LNCaP clone FGC (cell line): Measurements from ENCODE around the gene RFX3.

Source experiments
- DNase-seq: peaks from one replicate; pipeline ENCODE4 v3.0.0-alpha.2; 2011; ENCODE audit warnings: low read depth
- H3K4me3 ChIP-seq: 2 replicates; pipeline ENCODE4 v1.5.1; 2011; ENCODE audit warnings: mild to moderate bottlenecking, low read depth, low read length, control low read depth
- TF ChIP-seq, protein P1 (sequence below): IDR thresholded peaks from 2 replicates; pipeline ENCODE4 v1.5.1; 2012; ENCODE audit warnings: mild to moderate bottlenecking; ENCODE audit not compliant: control insufficient read depth, insufficient read depth; ENCODE audit errors: extremely low read depth

The RFX3 gene

DNA sequence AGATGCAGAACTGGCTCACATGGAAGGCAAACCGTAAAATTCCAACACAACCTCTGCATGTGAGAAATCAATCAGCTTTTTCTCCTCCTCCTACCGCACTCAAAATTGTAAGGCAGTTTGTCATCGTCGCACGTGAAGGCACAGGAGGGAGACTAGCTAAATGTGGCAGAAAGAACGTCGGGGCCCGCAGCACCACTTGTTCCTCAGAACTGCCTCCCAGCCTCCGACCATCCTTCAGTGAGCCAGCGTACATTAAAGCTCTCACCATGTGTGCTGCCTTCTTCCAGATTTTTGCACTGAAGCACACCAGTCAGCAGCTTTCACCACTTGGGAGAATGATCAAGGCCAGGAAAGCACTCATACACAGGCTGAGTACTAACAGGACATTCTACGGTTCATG lies 105.9 kb downstream of the RFX3 start:
- H3K4me3 ChIP-seq: no peak overlapping the region
- TF ChIP-seq, protein P1, sequence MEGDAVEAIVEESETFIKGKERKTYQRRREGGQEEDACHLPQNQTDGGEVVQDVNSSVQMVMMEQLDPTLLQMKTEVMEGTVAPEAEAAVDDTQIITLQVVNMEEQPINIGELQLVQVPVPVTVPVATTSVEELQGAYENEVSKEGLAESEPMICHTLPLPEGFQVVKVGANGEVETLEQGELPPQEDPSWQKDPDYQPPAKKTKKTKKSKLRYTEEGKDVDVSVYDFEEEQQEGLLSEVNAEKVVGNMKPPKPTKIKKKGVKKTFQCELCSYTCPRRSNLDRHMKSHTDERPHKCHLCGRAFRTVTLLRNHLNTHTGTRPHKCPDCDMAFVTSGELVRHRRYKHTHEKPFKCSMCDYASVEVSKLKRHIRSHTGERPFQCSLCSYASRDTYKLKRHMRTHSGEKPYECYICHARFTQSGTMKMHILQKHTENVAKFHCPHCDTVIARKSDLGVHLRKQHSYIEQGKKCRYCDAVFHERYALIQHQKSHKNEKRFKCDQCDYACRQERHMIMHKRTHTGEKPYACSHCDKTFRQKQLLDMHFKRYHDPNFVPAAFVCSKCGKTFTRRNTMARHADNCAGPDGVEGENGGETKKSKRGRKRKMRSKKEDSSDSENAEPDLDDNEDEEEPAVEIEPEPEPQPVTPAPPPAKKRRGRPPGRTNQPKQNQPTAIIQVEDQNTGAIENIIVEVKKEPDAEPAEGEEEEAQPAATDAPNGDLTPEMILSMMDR: no peak
- no peak for DNase-seq

DNA sequence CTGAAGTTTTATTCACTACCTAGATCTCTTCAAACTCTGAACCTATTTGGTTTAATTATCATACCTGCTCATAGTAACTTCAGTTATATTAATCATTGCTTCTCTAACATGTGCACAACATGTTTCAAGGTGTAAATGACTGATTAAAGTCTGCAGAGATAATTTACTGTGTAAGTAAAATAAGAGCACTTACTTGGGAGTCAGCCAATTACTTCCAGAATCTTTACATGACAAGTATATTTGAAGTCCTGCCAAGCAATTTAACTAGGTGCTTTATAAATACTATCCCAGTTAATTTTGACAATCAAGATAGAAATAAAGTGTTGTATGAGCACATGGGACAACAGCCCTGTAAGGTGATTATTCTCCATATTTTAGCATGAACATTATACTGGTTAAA lies 109.9 kb downstream of the RFX3 start:
- H3K4me3 ChIP-seq: no peak overlapping the region
- TF ChIP-seq, protein P1: no peak
- DNase-seq: peak; percentile 30

DNA sequence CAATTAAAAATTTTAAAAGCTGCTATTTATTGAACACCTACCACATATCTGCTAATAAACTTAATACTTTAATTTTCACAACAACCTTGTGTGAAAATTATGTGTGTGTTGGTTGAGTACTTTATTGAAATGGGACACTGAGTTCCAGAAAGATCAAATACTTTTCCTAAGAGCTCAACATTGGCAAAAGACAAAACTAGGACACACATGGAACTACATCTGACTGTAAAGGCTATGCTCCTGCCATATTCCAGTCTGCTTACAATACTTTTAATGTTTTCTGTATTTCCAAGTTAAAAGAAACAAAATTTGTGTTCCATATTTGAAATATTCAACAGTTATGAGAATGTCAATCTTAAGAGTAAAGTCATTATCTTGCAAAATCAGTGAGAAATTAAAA lies 111.8 kb downstream of the RFX3 start:
- DNase-seq: no peak
- TF ChIP-seq, protein P1: no peak
- no peak overlapping the region for H3K4me3 ChIP-seq

DNA sequence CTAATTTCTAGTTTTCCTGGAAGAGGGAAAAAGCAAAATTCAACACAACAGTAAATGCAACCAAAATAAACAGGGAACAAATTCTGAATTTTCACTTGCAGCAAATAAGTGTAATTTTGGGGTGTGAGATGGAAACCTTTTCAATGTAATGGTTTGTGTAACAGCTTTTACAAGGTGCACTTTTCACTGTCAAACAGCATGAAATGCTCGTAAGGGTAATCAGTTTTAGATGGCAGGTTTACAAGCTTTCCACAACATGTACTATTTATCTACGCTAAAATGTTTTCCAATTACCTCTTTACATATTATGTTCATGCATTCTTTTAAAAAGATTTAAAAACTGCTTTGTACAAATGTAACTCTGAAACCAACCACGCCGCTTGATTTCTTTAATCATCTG lies 115.3 kb downstream of the RFX3 start:
- no peak overlapping the region for H3K4me3 ChIP-seq
- DNase-seq: no peak
- TF ChIP-seq, protein P1: no peak

DNA sequence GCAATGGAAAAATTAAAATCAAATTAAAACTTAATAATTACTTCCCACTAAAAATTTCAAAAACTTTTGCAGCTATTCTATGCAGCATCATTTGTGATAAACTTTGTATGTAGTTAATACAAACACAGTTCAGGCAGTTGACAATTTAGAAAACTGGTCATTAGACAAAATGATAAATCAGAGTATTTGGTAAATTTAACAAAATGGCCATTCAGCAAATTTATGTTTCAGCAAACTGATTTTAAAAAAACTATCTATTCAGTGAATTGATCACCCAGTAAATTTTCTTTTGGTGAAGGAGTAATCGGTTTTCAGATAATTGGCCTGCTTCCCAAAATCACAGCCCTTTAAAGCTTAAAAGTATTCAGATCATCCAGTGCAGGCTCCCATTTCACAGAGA lies 116.3 kb downstream of the RFX3 start:
- no peak for DNase-seq
- TF ChIP-seq, protein P1: no peak
- no peak overlapping the region for H3K4me3 ChIP-seq

DNA sequence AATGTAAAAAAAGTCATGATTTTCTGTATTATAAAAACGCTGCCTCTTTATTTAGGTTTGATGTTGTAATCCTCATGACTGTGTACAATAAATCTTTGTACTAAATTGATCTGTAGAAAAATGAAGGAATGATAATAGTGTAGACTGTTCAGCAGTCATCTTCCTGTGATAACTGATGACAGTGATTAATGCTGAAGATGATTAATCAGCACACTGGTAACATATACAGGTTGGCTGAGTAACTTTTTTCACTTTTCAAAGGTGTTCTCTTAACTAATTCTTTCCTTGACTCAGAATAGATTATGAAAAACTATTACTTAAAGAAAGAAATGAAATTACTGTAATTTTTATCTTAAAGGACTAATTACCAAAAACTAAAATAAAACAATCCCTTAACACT lies 122.5 kb downstream of the RFX3 start:
- DNase-seq: no peak
- TF ChIP-seq, protein P1: no peak
- no peak overlapping the region for H3K4me3 ChIP-seq

DNA sequence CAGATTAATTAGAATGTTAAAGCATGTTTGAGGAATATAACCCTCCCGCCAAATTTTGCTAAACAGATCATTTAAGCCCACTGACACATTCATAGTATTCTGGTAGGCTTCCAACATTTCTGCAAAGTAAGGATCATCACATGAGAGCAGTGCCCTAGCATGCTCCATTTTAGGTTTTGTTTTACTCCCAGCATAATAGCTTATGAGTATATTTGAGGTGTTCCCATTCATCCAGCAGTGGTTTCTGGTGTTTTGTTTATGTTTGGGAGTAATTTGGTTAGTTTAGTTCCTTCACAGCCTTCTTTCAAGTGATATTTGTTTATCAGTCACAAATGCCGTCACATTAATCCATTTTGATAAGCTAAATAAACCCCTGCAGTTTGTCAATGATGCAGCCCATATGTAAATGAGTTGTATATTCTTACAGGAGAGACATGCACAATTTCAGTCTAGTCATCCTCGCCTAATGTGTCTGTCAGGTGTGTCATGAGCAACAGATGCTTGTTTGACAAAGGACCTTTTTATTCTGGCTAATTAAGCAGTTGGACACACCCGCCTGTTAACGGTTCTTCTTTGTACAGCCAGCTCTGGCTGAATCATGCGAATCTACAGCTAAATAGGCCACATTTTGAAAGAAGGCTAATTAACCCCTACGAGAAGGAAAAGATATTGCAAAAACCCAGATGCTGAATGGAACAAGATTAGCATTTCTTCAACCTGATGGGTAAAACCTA lies 124.4 kb downstream of the RFX3 start:
- H3K4me3 ChIP-seq: no peak overlapping the region
- TF ChIP-seq, protein P1: no peak
- no peak for DNase-seq
